DND-41 (cell line): ENCODE data around the gene RYR3.

Experiments used
- CTCF ChIP-seq: IDR thresholded peaks from 2 replicates; pipeline ENCODE4 v1.5.1; 2012; ENCODE audit warnings: borderline replicate concordance, low read length, moderate library complexity, mild to moderate bottlenecking; ENCODE audit not compliant: poor library complexity, severe bottlenecking; ENCODE audit errors: extremely low read depth
- EZH2 ChIP-seq: IDR thresholded peaks from 3 replicates; pipeline ENCODE4 v1.6.1; 2012; ENCODE audit warnings: borderline replicate concordance, low read depth, mild to moderate bottlenecking, moderate library complexity, low read length, inconsistent platforms; ENCODE audit not compliant: severe bottlenecking

GRCh38 chr15:33680336-33680735, 369.6 kb downstream of the RYR3 start:
- no peak for TF ChIP-seq CTCF
- no peak for TF ChIP-seq EZH2
